ENCODE results near the gene THBS1. TPM values are rescaled to one million over a fixed set of nuclear protein-coding genes. Genes with fewer than 3 reads are reported as not detected.

The THBS1 gene
- total RNA-seq, 1 experiment from 2014 or later = 342 TPM

GRCh38 chr15:39594446-39595337 lies 13.8 kb downstream of the THBS1 start:
- H3K9me3 Mint-ChIP-seq (ENCODE audit: unreplicated experiment) = no peaks in the 10 kb centered on the region
- DNase-seq = no peak
- H3K27me3 Mint-ChIP-seq (ENCODE audit: insufficient read depth, unreplicated experiment) = no peaks in the 10 kb centered on the region
- peaks cover 93% of the 10 kb centered on the region for H3K36me3 Mint-ChIP-seq (ENCODE audit: insufficient read depth, unreplicated experiment)
- POLR2A ChIA-PET = interaction anchor here (1.1 kb wide), 1 partner anchor 14 kb away, joined by 3 read pairs; the partner anchor contains the start of gene THBS1
- no peak overlapping the region for H3K27ac Mint-ChIP-seq (ENCODE audit: unreplicated experiment)
- BruUV-seq (replicated peaks) = no TSS peak
- Histone ChIP-seq H3K4me1 (peaks cover 18% of the 10 kb centered on the region), H3K4me3 (ENCODE audit: low read depth, low read length) (no peak overlapping the region), H3K9me3 (no peaks in the 10 kb centered on the region), H3K27me3 (replicated peaks; ENCODE audit: control insufficient read depth, insufficient read depth, low read length) (no peaks in the 10 kb centered on the region), H3K36me3 (ENCODE audit: control insufficient read depth, insufficient read depth, low read length) (peaks cover 2% of the 10 kb centered on the region; the same call in 1 of the 2 replicates)
- TF ChIP-seq CTCF (IDR thresholded peaks at IDR 0.05; ENCODE audit: insufficient read depth in 1 of 2, low read depth in 1 of 2, low read length in 1 of 2, severe bottlenecking in 1 of 2, unreplicated experiment in 1 of 2) = no peak
- intact Hi-C loops (cut with micrococcal nuclease; ENCODE audit: unreplicated experiment) = no loop called here
- no peak overlapping the region for H3K4me3 Mint-ChIP-seq (ENCODE audit: unreplicated experiment)
- H3K4me1 Mint-ChIP-seq (ENCODE audit: low read depth, unreplicated experiment) = peaks cover 37% of the 10 kb centered on the region
- CTCF ChIA-PET = interaction anchor here (0.6 kb wide), 1 partner anchor 887 kb away, joined by 4 read pairs; no protein-coding TSS in a partner anchor

GRCh38 chr15:39595338-39596221 lies 14.7 kb downstream of the THBS1 start:
- no peak overlapping the region for H3K27ac Mint-ChIP-seq (ENCODE audit: unreplicated experiment)
- H3K4me3 ChIP-seq (ENCODE audit: low read depth, low read length) = no peak overlapping the region
- ChIA-PET CTCF (no interaction called here), POLR2A (no interaction called here)
- BruUV-seq (replicated peaks) = no TSS peak
- H3K4me3 Mint-ChIP-seq (ENCODE audit: unreplicated experiment) = no peak overlapping the region
- no peaks in the 10 kb centered on the region for H3K9me3 ChIP-seq
- no peaks in the 10 kb centered on the region for H3K27me3 ChIP-seq (replicated peaks; ENCODE audit: control insufficient read depth, insufficient read depth, low read length)
- H3K36me3 Mint-ChIP-seq (ENCODE audit: insufficient read depth, unreplicated experiment) = peaks cover 85% of the 10 kb centered on the region
- no peak for TF ChIP-seq CTCF (IDR thresholded peaks at IDR 0.05; ENCODE audit: insufficient read depth in 1 of 2, low read depth in 1 of 2, low read length in 1 of 2, severe bottlenecking in 1 of 2, unreplicated experiment in 1 of 2)
- H3K36me3 ChIP-seq (ENCODE audit: control insufficient read depth, insufficient read depth, low read length) = peaks cover 2% of the 10 kb centered on the region; the same call in 1 of the 2 replicates
- DNase-seq = no peak
- H3K27me3 Mint-ChIP-seq (ENCODE audit: insufficient read depth, unreplicated experiment) = no peaks in the 10 kb centered on the region
- peaks cover 38% of the 10 kb centered on the region for H3K4me1 Mint-ChIP-seq (ENCODE audit: low read depth, unreplicated experiment)
- H3K4me1 ChIP-seq = peaks cover 18% of the 10 kb centered on the region
- intact Hi-C loops (cut with micrococcal nuclease; ENCODE audit: unreplicated experiment) = no loop called here
- no peaks in the 10 kb centered on the region for H3K9me3 Mint-ChIP-seq (ENCODE audit: unreplicated experiment)

GRCh38 chr15:39596358-39597051 lies 15.6 kb downstream of the THBS1 start:
- H3K27ac Mint-ChIP-seq (ENCODE audit: unreplicated experiment) = no peak overlapping the region
- Histone ChIP-seq H3K36me3 (ENCODE audit: control insufficient read depth, insufficient read depth, low read length) (peaks cover 2% of the 10 kb centered on the region; the same call in 1 of the 2 replicates), H3K4me1 (peaks cover 18% of the 10 kb centered on the region), H3K27me3 (replicated peaks; ENCODE audit: control insufficient read depth, insufficient read depth, low read length) (no peaks in the 10 kb centered on the region), H3K9me3 (no peaks in the 10 kb centered on the region), H3K4me3 (ENCODE audit: low read depth, low read length) (no peak overlapping the region)
- DNase-seq = no peak
- H3K4me3 Mint-ChIP-seq (ENCODE audit: unreplicated experiment) = no peak overlapping the region
- peaks cover 76% of the 10 kb centered on the region for H3K36me3 Mint-ChIP-seq (ENCODE audit: insufficient read depth, unreplicated experiment)
- ChIA-PET CTCF (no interaction called here), POLR2A (no interaction called here)
- BruUV-seq (replicated peaks) = no TSS peak
- H3K4me1 Mint-ChIP-seq (ENCODE audit: low read depth, unreplicated experiment) = peaks cover 32% of the 10 kb centered on the region
- intact Hi-C loops (cut with micrococcal nuclease; ENCODE audit: unreplicated experiment) = no loop called here
- TF ChIP-seq CTCF (IDR thresholded peaks at IDR 0.05; ENCODE audit: insufficient read depth in 1 of 2, low read depth in 1 of 2, low read length in 1 of 2, severe bottlenecking in 1 of 2, unreplicated experiment in 1 of 2) = no peak
- H3K27me3 Mint-ChIP-seq (ENCODE audit: insufficient read depth, unreplicated experiment) = no peaks in the 10 kb centered on the region
- no peaks in the 10 kb centered on the region for H3K9me3 Mint-ChIP-seq (ENCODE audit: unreplicated experiment)

Measured in Caco-2 (cell line).